ENCODE measurements around the gene ALB.
"Not testable (repeated sequence)": the region's sequence is repeated elsewhere in the genome, so short reads cannot be mapped to it uniquely, and the experiment has no call there.

ALB gene

DNA sequence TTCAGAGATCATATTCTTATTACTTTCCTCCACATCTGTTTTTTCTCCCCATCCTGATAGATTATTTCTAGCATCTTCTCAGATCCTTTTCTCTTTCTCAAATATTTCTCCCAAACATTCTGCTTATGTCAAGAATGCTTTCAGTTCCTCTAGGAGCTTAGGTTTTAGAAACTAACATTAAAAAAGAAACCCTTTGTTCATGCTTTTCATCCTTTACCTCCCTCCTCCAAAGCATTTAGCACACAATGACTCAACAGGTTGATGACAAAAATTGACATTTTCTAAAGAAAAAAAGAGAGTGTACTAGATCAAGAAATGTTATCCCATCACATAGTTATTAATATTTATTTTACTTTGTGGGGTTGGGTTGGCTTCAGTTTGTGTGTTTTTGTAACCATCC lies 16.5 kb upstream of the ALB start:
- Histone ChIP-seq H3K27ac (no peak overlapping the region), H3K36me3 (no peaks in the 10 kb centered on the region), H3K9ac (no peak overlapping the region), H3K4me2 (no peak overlapping the region), H3K4me1 (no peaks in the 10 kb centered on the region), H3K4me3 (no peak overlapping the region), H4K20me1 (no peaks in the 10 kb centered on the region), H3K9me3 (replicated peaks in 1 of 11) (no peaks in the 10 kb centered on the region), H3K27me3 (no peaks in the 10 kb centered on the region)
- no peak for TF ChIP-seq Cebpa-rat (IDR thresholded peaks at IDR 0.05)

GRCh38 chr4:73388887-73389286 lies 15.2 kb upstream of the ALB start:
- H3K4me3 ChIP-seq = no peak overlapping the region
- H3K9ac ChIP-seq = no peak overlapping the region
- no peaks in the 10 kb centered on the region for H3K27me3 ChIP-seq
- no peak for TF ChIP-seq Cebpa-rat (IDR thresholded peaks at IDR 0.05)
- no peaks in the 10 kb centered on the region for H3K4me1 ChIP-seq
- no peaks in the 10 kb centered on the region for H3K9me3 ChIP-seq (replicated peaks in 1 of 11)
- H3K36me3 ChIP-seq = no peaks in the 10 kb centered on the region
- H3K4me2 ChIP-seq = no peak overlapping the region
- no peak overlapping the region for H3K27ac ChIP-seq
- no peaks in the 10 kb centered on the region for H4K20me1 ChIP-seq

DNA sequence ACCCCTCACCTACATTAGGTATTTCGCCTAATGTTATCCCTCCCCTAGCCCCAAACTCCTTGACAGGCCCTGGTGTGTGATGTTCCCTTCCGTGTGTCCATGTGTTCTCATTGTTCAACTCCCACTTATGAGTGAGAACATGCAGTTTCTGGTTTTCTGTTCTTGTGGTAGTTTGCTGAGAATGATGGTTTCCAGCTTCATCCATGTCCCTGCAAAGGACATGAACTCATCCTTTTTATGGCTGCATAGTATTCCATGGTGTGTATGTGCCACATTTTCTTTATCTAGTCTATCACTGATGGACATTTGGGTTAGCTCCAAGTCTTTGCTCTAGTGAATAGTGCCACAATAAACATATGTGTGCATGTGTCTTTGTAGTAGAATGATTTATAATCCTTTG lies 14.4 kb upstream of the ALB start:
- H3K9ac ChIP-seq; H3K36me3 ChIP-seq; H3K9me3 ChIP-seq (replicated peaks in 1 of 11); H3K4me2 ChIP-seq; H3K4me1 ChIP-seq; H3K27me3 ChIP-seq; H3K27ac ChIP-seq; H3K4me3 ChIP-seq; H4K20me1 ChIP-seq: not testable (repeated sequence)

GRCh38 chr4:73391774-73392173 lies 12.3 kb upstream of the ALB start:
- no peaks in the 10 kb centered on the region for H3K36me3 ChIP-seq
- H4K20me1 ChIP-seq = no peaks in the 10 kb centered on the region
- H3K9ac ChIP-seq = no peak overlapping the region
- no peaks in the 10 kb centered on the region for H3K9me3 ChIP-seq (replicated peaks in 1 of 11)
- H3K4me1 ChIP-seq = no peaks in the 10 kb centered on the region
- no peaks in the 10 kb centered on the region for H3K27me3 ChIP-seq
- no peak overlapping the region for H3K27ac ChIP-seq
- no peak for TF ChIP-seq Cebpa-rat (IDR thresholded peaks at IDR 0.05)
- H3K4me2 ChIP-seq = no peak overlapping the region
- H3K4me3 ChIP-seq = no peak overlapping the region

GRCh38 chr4:73392936-73393335 lies 11.2 kb upstream of the ALB start:
- H3K9me3 ChIP-seq (replicated peaks in 1 of 11) = no peaks in the 10 kb centered on the region
- no peaks in the 10 kb centered on the region for H4K20me1 ChIP-seq
- H3K9ac ChIP-seq = no peak overlapping the region
- H3K27me3 ChIP-seq = no peaks in the 10 kb centered on the region
- TF ChIP-seq Cebpa-rat (IDR thresholded peaks at IDR 0.05) = no peak
- no peak overlapping the region for H3K4me2 ChIP-seq
- no peaks in the 10 kb centered on the region for H3K4me1 ChIP-seq
- H3K27ac ChIP-seq = no peak overlapping the region
- no peaks in the 10 kb centered on the region for H3K36me3 ChIP-seq
- no peak overlapping the region for H3K4me3 ChIP-seq

DNA sequence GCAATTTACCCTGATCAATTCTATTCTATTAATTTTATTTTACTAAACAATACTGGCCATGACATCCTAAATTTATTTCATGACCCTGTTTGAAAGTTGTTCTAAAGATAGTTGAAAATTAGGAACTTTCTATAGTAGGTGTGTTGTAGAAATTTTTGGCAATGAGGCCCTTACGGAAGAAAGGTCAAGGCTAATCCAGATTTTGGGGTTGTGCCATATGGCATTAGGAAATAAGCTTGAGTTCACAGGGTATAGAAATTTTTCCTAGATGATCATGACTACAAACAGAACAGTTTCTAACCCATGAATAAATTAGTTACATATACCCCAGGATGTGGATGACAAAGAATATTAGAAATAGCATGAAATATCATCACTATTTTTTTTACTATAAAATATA lies 7.8 kb upstream of the ALB start:
- H3K4me2 ChIP-seq = no peak overlapping the region
- no peak overlapping the region for H3K9ac ChIP-seq

DNA sequence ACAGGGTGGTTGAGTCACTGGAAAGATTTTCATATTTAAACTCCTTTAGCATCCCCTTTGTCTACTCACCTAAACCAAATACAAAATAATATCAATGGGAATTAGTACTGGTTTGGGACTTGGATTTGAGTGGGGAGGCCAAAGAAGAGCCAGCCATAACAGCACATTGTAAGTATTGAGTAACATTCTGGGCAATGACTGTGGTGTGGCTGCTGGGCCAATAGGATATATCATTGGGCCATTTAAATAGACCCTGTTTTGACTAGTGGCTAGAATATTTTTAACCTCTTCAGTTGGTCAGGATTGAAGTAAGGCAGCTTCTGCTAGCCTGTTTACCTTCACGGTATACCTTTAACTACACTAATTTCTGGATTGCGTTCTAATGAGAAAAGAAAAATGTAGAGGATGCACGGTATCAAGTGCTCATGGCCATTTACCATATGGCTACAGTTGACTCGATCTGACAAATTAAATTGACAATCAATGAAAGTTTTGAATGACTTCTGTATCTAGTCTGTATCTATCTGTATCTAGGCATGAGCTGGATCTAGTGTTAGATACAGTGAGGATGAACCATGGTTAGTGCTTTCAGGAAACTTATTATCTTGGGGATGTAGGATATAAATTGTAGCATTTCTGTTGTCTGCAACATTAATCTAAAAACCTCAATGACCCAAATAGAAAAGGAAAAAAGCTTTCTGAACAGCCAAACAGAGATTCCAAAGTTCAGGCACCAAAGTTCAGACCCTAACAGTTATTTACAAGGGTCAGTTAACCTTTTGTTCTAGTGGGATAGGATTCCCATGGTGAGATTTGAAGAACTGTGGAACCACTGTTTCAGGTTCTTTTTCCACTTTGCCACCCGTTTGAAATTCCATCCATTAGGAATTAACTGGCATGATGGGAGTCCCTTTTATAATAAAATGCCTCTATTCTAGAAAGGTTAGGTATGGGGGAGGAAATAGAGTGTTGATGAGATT lies 6.8 kb upstream of the ALB start:
- H3K27me3 ChIP-seq = no peaks in the 10 kb centered on the region
- H3K27ac ChIP-seq = no peak overlapping the region
- no peaks in the 10 kb centered on the region for H3K4me1 ChIP-seq
- no peak overlapping the region for H3K9ac ChIP-seq
- H3K4me2 ChIP-seq = no peak overlapping the region
- H3K36me3 ChIP-seq = no peaks in the 10 kb centered on the region
- H4K20me1 ChIP-seq = no peaks in the 10 kb centered on the region
- H3K4me3 ChIP-seq = no peak overlapping the region
- no peak for TF ChIP-seq Cebpa-rat (IDR thresholded peaks at IDR 0.05)
- H3K9me3 ChIP-seq (replicated peaks in 1 of 11) = no peaks in the 10 kb centered on the region

More for the DNA sequence above, 7.8 kb upstream of the ALB start:
- no peaks in the 10 kb centered on the region for H3K4me1 ChIP-seq
- H3K9me3 ChIP-seq (replicated peaks in 1 of 11) = no peaks in the 10 kb centered on the region
- no peak overlapping the region for H3K4me3 ChIP-seq
- H3K36me3 ChIP-seq = no peaks in the 10 kb centered on the region
- H4K20me1 ChIP-seq = no peaks in the 10 kb centered on the region
- no peak for TF ChIP-seq Cebpa-rat (IDR thresholded peaks at IDR 0.05)
- H3K27me3 ChIP-seq = no peaks in the 10 kb centered on the region
- no peak overlapping the region for H3K27ac ChIP-seq

- no peak overlapping the region for H3K27ac ChIP-seq
- no peak overlapping the region for H3K4me2 ChIP-seq
- H3K27me3 ChIP-seq = no peaks in the 10 kb centered on the region
Observed at GRCh38 chr4:73401412-73401811, 2.7 kb upstream of the ALB start.

GRCh38 chr4:73404457-73404856 lies 370 bp downstream of the ALB start:
- Histone ChIP-seq H4K20me1 (no peaks in the 10 kb centered on the region), H3K4me2 (no peak overlapping the region), H3K4me1 (no peaks in the 10 kb centered on the region), H3K9me3 (replicated peaks in 1 of 11) (no peaks in the 10 kb centered on the region), H3K27me3 (no peaks in the 10 kb centered on the region), H3K27ac (no peak overlapping the region), H3K4me3 (no peak overlapping the region), H3K9ac (no peak overlapping the region), H3K36me3 (no peaks in the 10 kb centered on the region)
- no peak for TF ChIP-seq Cebpa-rat (IDR thresholded peaks at IDR 0.05)

More at GRCh38 chr4:73401412-73401811, 2.7 kb upstream of the ALB start:
- no peaks in the 10 kb centered on the region for H3K4me1 ChIP-seq
- TF ChIP-seq Cebpa-rat (IDR thresholded peaks at IDR 0.05) = no peak
- H3K9me3 ChIP-seq (replicated peaks in 1 of 11) = no peaks in the 10 kb centered on the region
- no peaks in the 10 kb centered on the region for H3K36me3 ChIP-seq
- H3K4me3 ChIP-seq = no peak overlapping the region
- no peak overlapping the region for H3K9ac ChIP-seq
- H4K20me1 ChIP-seq = no peaks in the 10 kb centered on the region

DNA sequence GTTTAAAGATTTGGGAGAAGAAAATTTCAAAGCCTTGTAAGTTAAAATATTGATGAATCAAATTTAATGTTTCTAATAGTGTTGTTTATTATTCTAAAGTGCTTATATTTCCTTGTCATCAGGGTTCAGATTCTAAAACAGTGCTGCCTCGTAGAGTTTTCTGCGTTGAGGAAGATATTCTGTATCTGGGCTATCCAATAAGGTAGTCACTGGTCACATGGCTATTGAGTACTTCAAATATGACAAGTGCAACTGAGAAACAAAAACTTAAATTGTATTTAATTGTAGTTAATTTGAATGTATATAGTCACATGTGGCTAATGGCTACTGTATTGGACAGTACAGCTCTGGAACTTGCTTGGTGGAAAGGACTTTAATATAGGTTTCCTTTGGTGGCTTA lies 1.1 kb downstream of the ALB start:
- H3K4me1 ChIP-seq = no peaks in the 10 kb centered on the region
- H3K4me3 ChIP-seq = no peak overlapping the region
- no peak overlapping the region for H3K4me2 ChIP-seq
- no peaks in the 10 kb centered on the region for H4K20me1 ChIP-seq
- H3K9ac ChIP-seq = no peak overlapping the region
- H3K27me3 ChIP-seq = no peaks in the 10 kb centered on the region
- H3K27ac ChIP-seq = no peak overlapping the region
- H3K36me3 ChIP-seq = no peaks in the 10 kb centered on the region
- no peak for TF ChIP-seq Cebpa-rat (IDR thresholded peaks at IDR 0.05)
- no peaks in the 10 kb centered on the region for H3K9me3 ChIP-seq (replicated peaks in 1 of 11)
